Measurements from ENCODE around the gene PLXNB2. TPM values are rescaled to one million over a fixed set of nuclear protein-coding genes. Genes with fewer than 3 reads are reported as not detected.

PLXNB2 gene
- total RNA-seq, 1 experiment from 2014 or later = 227 TPM

GRCh38 chr22:50309601-50309991, 2.1 kb upstream of the PLXNB2 start:
- no peak for TF ChIP-seq POLR2AphosphoS5 (IDR thresholded peaks at IDR 0.05; ENCODE audit: low read depth, low read length)
- TF ChIP-seq, protein P1, sequence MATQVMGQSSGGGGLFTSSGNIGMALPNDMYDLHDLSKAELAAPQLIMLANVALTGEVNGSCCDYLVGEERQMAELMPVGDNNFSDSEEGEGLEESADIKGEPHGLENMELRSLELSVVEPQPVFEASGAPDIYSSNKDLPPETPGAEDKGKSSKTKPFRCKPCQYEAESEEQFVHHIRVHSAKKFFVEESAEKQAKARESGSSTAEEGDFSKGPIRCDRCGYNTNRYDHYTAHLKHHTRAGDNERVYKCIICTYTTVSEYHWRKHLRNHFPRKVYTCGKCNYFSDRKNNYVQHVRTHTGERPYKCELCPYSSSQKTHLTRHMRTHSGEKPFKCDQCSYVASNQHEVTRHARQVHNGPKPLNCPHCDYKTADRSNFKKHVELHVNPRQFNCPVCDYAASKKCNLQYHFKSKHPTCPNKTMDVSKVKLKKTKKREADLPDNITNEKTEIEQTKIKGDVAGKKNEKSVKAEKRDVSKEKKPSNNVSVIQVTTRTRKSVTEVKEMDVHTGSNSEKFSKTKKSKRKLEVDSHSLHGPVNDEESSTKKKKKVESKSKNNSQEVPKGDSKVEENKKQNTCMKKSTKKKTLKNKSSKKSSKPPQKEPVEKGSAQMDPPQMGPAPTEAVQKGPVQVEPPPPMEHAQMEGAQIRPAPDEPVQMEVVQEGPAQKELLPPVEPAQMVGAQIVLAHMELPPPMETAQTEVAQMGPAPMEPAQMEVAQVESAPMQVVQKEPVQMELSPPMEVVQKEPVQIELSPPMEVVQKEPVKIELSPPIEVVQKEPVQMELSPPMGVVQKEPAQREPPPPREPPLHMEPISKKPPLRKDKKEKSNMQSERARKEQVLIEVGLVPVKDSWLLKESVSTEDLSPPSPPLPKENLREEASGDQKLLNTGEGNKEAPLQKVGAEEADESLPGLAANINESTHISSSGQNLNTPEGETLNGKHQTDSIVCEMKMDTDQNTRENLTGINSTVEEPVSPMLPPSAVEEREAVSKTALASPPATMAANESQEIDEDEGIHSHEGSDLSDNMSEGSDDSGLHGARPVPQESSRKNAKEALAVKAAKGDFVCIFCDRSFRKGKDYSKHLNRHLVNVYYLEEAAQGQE (IDR thresholded peaks at IDR 0.05; ENCODE audit: insufficient read depth in 1 of 2, low read depth in 2 of 2, low read length in 1 of 2) = no peak
- POLR2A ChIA-PET = no interaction called here
- H3K36me3 ChIP-seq (ENCODE audit: control insufficient read depth, insufficient read depth, low read length) = no peaks in the 10 kb centered on the region; the same call in 1 of the 2 replicates
- DNase-seq (ENCODE audit: low read depth, low spot score) (no peak), ATAC-seq (no peak)
- H3K27me3 ChIP-seq (ENCODE audit: control insufficient read depth, insufficient read depth, low read length) = no peaks in the 10 kb centered on the region
- intact Hi-C loops (cut with micrococcal nuclease; ENCODE audit: unreplicated experiment) = no loop called here
- no peaks in the 10 kb centered on the region for H3K9me3 ChIP-seq (ENCODE audit: control insufficient read depth, insufficient read depth, low read depth, low read length)
- H3K4me1 ChIP-seq (ENCODE audit: control insufficient read depth, insufficient read depth, low read length) = peaks cover 38% of the 10 kb centered on the region
- no TSS peak for BruUV-seq (replicated peaks)
- H3K27ac ChIP-seq (ENCODE audit: low read length) = no peak overlapping the region
- CTCF ChIA-PET = no interaction called here
- in situ Hi-C loops (cut with HindIII; ENCODE audit: low pct_unique_long_range_greater_than_20kb, low sequenced_read_pairs) = no loop called here
- H3K4me3 ChIP-seq (ENCODE audit: low read depth in 2 of 2, low read length in 2 of 2) = no peak overlapping the region

DNA sequence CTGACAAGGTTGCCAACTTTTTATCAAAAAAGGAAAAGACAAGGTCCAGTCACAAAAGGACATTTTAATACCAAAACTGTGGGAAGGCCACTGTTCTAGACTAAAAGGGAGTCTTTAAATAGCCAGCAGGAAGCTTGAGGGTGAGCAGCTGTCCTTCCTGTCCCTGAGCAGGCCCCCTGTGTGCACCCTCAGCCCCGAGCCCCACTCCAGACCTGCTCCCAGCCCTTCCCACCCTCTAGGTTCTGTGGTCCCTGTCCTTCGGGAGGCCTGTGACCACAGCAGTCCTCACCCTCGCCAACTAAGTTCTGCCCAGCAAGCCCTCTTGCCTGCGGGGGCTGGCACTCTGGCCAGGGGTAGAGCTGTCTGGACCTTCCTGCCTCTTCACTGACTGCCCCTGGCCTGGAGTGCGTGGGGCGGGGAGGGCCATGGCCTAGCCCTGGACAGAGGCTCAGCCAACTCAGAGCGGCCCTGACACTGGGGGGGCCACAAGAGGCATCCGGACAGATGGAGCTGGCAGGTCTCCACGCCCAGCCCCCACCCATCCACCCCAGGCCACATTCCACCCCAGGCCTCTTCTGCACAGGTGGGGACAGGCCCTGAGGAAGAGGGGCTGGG, 1.6 kb upstream of the PLXNB2 start:
- no TSS peak for BruUV-seq (replicated peaks)
- no peaks in the 10 kb centered on the region for H3K9me3 ChIP-seq (ENCODE audit: control insufficient read depth, insufficient read depth, low read depth, low read length)
- TF ChIP-seq, protein P1 (IDR thresholded peaks at IDR 0.05; ENCODE audit: insufficient read depth in 1 of 2, low read depth in 2 of 2, low read length in 1 of 2) = no peak
- TF ChIP-seq POLR2AphosphoS5 (IDR thresholded peaks at IDR 0.05; ENCODE audit: low read depth, low read length) (no peak), TCF7L2 (IDR thresholded peaks at IDR 0.05; ENCODE audit: low read depth, low read length) (no peak), CTCF (IDR thresholded peaks at IDR 0.05) (no peak), SIN3A (IDR thresholded peaks at IDR 0.05; ENCODE audit: borderline replicate concordance, insufficient read depth, low read depth, low read length) (no peak)
- intact Hi-C loops (cut with micrococcal nuclease; ENCODE audit: unreplicated experiment) = no loop called here
- POLR2A ChIA-PET = no interaction called here
- H3K4me3 ChIP-seq (ENCODE audit: low read depth in 2 of 2, low read length in 2 of 2) = no peak overlapping the region
- CTCF ChIA-PET = no interaction called here
- H3K27me3 ChIP-seq (ENCODE audit: control insufficient read depth, insufficient read depth, low read length) = no peaks in the 10 kb centered on the region
- no peak for DNase-seq (ENCODE audit: low read depth, low spot score)
- no peaks in the 10 kb centered on the region; the same call in 1 of the 2 replicates for H3K36me3 ChIP-seq (ENCODE audit: control insufficient read depth, insufficient read depth, low read length)
- peaks cover 36% of the 10 kb centered on the region for H3K4me1 ChIP-seq (ENCODE audit: control insufficient read depth, insufficient read depth, low read length)
- H3K27ac ChIP-seq (ENCODE audit: low read length) = peak overlapping the region; percentile 81
- no peak for ATAC-seq
- in situ Hi-C loops (cut with HindIII; ENCODE audit: low pct_unique_long_range_greater_than_20kb, low sequenced_read_pairs) = no loop called here

Measured in Panc1 (cell line).